Central memory CD4-positive, alpha-beta T cell (primary cell): ENCODE measurements around the gene GPR15.

ENCODE experiments used
- DNase-seq: peaks from one replicate; pipeline ENCODE4 v3.0.0; 2022
- total RNA-seq, 3 experiments: gene quantifications; one replicate each; lab custom pipeline; 2026; lab: John Stamatoyannopoulos, UW

Gene GPR15
- total RNA-seq = 26.2 to 260 (median 96.9) reads per million in 3 experiments

DNA sequence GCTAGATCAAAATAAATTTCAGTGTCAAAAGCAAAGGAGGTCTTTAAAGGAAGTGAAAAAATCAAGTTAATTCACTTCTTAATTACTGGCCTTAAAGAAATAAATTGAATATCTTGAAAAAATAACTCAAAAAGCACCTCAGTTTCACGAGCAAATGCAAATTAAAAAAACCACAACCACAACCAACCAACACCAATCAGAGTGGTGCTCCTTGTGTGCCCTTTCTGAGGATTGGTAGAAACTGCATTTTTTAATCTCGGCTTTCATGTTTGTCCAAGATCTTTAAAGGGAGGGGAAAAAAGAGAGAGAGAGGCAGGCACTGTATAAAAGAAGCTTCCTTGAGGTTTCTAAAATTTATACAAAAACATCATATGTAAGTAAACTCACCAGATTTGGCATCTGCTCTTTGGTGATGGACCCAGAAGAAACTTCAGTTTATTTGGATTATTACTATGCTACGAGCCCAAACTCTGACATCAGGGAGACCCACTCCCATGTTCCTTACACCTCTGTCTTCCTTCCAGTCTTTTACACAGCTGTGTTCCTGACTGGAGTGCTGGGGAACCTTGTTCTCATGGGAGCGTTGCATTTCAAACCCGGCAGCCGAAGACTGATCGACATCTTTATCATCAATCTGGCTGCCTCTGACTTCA lies at the start of gene GPR15:
TSS of gene GPR15 (plus strand) at position 357 of the 653 bp plus-strand sequence. CDS start at position 413, 56 bp downstream.
- peak; percentile 15 for DNase-seq

DNA sequence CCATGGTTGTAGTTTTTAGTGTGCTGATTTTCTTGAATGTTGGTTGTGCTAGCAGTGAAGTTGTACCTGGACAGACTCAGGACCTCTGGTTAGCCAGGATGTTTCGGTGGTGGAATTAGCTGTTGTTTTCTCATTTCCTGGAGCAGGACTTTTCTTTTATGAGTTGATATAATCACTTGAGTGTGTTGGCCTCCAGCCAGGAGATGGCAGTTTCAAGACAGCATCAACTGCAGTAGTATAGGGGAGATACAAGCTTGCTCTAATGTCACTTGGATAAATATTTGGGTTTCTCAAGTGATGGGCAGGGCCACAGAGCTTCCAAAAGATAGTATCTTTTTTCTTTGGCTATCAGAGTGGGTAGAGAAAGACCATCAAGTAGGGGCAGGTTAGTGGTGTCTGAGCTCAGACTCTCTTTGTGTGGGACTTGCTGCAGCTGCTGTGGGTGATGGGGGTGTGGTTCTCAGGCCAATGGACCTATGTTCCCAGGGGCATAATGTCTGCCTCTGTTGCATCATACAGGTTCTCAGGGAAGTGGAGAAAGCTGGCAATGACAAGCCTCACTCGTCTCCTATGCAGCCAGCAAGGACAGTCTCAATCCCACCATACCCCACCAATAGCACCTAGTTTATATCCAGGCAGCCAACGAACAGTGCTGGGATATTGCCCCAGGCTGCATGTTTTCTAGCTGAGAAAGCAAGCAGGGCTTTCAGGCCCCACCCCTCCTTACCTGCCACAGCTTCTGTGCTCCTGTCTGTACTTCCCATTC lies 48.9 kb upstream of the GPR15 start:
- no peak for DNase-seq

DNA sequence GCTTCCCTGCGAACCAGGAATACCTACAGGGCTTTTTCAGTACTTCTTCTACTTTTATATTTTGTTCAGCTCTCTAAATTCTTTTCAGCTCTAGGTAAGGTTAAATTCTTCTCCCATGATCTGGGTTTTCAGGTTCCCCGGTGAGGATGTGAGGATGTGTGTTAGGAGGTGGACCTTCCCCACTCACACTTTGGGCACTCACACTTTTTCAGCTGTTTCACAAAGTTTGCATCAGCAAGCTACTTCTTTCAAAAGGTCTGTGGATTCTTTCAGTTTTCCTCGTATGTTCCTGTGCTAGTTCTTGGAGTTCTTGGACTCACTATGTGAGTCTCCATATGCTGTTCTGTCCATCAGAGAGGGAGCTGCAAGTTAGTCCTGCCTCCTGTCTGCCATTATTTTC lies 48.2 kb upstream of the GPR15 start:
- no peak for DNase-seq

DNA sequence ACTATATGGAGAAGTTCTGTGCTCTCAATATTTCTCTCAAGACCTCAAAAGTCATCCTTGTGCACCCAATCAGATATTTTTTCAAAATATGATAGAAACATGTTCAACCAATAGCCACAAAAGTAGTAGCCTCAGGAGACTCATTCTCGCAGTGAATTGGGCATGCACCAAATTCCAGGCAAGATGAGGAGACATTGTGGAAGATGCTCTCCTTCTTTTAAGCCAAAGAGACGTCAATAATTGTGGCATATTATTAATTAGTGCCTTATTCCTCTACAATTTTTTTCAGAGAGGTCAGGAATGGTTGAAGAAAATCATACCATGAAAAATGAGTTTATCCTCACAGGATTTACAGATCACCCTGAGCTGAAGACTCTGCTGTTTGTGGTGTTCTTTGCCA lies 34.4 kb upstream of the GPR15 start, which contains the start of gene OR5K2:
TSS of gene OR5K2 (plus strand) at position 301 of the 400 bp plus-strand sequence. CDS start at position 301, 0 bp downstream.
- DNase-seq = no peak

DNA sequence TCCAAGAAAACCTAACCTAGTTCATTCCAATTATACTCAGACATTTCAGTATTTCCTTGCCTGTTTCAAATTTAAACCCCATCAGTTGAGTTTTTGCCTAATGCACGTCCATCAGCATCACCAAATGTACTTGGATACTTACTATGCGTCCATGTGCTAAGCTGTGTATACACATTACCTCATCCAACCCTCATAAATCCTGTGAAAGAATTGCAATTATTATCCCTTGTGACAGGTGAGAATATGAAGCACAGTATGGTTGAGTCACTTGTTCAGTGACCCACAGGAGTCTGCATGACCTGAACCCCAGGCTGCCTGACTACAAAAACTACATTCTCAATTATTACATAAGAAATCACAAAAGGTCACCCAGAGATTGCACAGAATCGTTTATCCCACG lies 31.8 kb upstream of the GPR15 start:
- no peak for DNase-seq

DNA sequence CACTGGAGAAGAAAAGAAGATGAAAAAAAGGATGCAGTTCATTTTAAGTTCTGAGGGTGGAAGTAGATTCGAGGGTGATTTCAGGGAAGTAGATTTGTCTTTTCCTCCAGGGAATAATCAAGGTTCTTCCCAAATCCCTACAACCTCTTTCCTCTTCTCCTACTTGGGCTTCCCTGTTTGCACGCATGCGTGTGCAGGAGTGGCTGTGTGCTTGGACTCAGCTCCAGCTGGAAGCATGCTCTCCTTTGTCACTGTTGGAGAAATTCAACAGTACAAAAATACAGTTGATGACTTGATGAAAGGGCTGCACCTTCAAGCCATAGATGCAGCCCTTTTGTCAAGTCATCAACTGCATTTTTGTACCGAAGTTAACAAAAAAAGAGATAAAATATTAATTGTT lies 30.5 kb upstream of the GPR15 start:
- no peak for DNase-seq

DNA sequence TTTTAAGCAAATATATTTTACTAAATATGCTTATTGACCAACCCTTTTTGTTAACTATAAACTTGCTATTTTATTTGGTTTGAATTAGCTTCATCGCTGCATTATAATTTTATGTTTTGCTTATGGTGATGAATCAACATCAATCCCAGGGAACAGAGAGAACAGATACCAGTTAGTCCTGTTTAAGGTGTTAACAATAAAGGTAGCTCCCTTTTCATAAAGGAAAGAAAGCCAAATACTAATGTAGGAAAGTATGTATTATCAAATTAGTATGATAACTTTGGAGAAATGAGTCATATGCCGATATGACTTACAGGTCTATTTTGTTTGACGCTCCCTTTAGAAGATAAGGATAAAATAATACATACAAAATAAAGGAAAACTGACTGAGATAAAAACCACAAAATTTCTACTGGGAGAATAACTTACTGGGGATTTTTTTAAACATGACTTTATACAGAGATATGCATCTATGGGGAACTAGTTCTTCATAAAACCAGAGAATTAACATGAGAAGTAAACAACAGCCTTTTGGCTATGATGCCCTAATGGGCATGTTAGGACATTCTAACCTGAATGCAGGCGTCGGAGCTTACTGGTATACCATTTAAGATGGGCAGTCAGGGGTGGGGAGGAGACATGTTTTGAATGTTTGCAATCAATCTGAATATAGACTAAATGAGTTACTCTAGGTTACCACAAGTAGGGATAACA lies 29.8 kb upstream of the GPR15 start:
- no peak for DNase-seq

DNA sequence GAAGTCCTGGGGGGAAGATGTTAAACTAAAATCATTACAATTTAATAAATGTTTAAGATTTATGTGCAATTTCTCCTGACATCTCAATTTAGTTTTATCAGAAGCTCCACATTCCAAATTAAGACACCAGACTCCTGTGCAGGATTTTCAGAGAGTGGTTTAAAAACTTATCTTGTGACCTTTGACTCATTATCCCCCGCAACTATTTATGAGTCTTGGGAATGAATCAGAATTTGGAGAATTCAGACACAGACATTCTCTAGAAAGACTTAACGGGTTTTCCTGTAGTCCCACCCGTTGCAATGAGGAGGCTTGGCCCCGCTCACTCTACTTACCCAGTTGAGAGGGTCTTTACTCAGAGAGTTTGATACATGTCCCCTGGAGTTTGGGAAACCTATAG lies 27.2 kb upstream of the GPR15 start:
- DNase-seq = no peak

DNA sequence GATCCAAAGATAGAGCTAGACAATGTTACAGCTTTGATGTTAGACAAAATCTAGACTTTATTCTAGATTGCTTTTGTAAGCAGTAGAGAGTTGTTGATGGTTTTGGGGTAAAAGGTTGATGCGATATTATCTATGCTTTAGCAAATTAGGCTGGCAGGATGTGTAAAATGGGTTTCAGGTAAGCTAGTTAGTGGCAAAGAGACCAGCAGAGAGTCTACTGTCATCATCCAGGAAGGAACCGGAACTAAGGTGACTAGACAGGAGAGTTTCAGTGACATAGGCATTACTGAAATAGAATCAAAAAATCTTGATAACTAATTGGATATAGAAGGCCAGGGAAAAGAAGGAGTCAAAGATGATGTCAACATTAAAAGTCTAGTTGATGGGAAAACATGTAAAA lies 23.2 kb upstream of the GPR15 start:
- DNase-seq = peak; percentile 23

DNA sequence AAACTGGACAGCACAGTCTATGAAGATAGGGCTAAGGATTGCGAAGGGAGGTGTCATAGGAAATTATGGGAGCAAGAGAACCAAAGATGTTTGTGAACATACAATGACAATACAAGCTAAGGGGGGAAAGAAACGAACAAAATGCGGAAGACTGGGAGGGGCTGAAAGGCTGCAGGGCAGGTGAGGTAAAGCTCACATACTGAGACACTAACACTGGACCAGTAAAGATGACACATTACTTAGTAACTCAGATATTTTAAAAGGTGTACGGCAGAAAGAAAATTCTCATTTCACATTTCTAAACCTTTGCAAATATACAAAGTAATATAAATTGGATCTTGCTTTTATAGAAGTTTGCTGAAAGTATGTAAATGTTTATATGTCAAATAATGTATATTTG lies 19.2 kb upstream of the GPR15 start:
- no peak for DNase-seq

DNA sequence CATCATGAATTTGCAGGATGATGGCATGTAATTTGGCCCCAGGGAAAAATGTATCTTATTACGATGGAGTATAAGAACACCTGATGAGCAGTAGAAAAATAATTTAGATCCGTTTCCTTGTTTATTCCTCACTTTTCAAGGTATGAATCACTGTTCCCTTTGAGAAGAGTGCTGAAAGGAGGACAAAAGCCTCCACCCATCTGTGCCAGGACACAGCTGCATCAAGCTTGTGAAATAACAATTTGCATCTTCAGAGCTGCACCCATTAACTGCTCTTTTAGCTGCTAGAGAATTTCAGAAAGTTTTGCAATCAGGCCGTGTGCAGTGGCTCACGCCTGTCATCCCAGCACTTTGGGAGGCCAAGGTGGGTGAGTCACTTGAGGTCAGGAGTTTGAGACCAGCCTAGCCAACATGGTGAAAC lies 18.7 kb upstream of the GPR15 start:
- no peak for DNase-seq

DNA sequence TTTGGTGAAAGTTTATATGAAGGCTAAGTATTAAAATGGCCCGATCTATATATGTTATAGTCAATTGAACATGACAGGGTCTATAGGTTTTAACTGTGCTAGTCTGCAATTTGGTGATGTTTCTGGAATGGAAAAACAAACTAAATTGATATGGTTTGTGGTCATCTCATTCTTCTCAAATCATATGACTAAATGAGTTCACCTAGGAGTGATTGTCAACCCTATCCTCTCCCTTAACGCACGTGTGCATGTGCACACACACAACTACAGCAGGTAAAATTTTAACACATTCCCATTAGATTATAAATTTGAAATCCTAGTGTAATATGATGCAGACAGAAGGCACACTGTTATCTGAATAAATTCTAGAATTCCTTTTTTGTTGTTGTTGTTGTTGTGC lies 18.0 kb upstream of the GPR15 start:
- no peak for DNase-seq

DNA sequence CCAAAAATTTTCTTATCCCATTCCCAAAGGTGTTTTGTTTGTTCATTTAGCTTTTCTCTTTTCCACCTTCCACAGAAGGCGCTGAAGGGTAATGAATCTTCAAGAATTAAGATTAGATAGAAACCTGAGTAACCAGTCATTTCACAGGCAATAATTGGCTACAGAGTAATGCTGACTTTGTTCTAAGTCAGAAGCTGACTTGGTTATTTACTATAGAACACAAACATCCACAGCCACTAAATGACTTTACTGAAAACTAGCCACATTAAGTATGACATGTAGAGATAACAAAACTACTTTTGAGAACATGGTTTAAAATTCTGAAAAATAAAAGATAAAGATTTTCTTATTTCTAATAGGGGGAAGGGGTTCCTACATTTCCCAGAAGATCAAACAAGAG lies 16.8 kb upstream of the GPR15 start:
- no peak for DNase-seq

DNA sequence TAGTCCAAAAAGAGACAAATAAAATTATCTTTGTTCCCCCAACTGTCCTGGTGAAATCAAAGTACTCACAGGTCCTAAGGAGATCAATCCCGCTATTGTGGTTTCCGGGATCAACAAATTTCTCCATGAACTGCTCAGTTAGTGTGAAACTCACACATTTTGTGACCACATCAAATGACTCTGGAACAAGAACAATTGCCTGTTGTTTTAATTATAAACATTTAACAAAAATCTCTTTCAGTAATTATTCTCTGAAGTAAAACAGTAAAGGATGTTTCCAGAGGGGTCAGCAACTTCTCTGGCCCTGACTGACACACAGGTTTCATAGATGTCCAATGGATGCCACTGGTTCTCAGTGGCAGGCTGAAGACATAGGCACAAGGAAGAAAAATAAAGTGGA lies 13.0 kb upstream of the GPR15 start:
- DNase-seq = no peak

DNA sequence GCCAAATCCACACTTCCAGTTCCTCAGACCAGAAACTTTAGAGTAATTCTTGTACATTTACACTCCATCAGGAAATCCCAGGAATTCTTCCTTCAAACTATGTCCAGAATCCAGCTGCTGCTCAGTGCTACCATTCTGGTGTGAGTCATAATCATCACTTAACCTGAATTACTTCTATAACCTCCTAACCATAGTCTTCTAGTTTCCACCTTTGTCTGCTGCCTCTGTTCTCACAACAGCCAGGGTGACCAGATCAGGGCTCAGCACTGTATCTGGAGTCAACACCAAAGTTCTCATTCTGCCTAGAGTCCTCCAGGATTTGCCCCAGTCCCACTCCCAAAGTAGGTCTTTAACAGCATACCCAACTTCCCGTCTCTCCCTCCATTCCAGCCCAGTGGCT lies 12.4 kb upstream of the GPR15 start:
- DNase-seq = no peak

DNA sequence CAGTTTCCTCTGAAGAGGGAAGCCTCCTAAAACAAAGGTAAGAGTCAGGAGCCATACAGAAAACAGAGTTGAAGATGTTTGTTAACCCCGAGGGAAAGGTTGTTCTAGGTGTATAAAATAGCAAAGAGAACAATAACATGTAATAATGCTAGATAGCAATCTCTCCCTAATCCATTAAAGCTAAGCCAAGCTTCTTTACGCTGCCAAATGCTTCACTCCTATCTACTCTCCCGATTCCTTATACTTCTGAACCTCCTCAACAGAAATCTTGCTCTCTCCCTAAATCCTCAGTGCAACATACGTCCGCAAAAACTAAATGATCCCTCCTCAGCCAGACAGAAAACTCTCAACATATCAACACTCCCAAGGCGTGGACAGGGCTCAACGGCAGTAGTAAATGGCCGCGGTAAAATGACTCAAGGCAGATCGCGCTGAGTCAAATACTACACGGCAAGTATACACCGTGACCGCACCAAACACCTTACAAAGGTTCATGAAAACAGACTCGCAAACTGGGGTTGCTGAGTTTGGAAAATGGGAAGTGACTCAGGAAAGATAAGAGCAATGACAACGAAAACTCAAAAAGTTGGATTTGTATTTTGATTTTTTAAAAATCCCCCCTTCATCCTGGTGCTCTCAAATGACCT lies 9.8 kb upstream of the GPR15 start:
- DNase-seq = peak; percentile 38

DNA sequence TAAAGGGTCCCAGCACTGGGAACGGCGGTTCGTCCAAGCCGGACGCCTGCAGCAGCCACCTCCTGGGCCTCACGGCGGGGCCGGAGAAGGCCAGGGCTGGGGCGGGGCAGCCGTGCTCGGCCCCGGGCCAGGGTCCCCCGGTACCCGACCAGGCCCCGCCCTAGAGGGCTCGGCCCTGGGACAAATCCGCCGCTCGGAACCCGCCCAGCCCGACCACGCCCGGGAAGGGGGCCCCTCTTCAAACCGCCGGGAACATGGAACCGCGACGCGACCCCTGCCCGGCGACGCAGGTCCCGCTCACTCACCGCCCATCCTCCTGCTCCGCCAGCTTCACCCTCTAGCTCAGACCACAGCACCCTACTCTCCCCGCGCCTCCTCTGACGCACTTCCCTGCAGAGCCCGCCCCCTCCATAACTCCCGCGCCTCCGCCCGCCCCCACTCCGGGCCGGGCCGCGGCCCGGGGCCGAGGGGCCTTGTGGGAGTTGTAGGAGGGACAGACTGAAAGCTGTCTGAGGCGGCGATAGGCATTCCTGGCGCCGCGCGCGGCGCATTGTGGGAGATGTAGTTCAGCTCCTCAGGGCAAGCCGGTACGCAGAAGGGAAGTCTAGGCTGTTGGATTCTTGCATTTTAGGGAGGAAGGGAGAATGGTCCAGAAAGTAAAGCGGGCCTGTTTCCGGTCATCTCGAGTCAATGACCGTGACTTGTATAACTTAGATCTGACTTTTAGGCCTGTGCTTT lies 9.1 kb upstream of the GPR15 start, which contains the start of gene CLDND1:
TSS of gene CLDND1 (minus strand) at position 359 of the 738 bp plus-strand sequence. CDS start 1,478 bp downstream, outside the sequence.
- peak; percentile 94 for DNase-seq

DNA sequence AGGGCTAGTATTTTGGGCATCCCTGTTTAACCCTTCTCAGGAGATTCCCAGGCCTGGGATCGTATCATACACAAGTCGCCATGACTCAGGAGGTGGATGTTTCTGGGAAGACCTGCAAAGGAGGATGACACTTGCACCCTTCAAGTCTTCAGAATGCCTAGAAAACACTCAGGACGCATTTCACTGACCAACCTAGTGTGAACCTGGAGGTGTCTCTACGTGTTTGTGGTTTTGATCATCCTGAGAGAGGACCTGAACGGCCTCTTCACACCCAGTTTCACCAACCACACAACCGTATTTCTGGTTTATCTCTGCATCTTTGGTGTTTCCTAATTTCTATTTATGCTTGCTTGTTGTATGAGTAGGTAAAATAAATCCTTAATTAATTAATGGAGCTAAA lies 6.3 kb upstream of the GPR15 start:
- DNase-seq = no peak

DNA sequence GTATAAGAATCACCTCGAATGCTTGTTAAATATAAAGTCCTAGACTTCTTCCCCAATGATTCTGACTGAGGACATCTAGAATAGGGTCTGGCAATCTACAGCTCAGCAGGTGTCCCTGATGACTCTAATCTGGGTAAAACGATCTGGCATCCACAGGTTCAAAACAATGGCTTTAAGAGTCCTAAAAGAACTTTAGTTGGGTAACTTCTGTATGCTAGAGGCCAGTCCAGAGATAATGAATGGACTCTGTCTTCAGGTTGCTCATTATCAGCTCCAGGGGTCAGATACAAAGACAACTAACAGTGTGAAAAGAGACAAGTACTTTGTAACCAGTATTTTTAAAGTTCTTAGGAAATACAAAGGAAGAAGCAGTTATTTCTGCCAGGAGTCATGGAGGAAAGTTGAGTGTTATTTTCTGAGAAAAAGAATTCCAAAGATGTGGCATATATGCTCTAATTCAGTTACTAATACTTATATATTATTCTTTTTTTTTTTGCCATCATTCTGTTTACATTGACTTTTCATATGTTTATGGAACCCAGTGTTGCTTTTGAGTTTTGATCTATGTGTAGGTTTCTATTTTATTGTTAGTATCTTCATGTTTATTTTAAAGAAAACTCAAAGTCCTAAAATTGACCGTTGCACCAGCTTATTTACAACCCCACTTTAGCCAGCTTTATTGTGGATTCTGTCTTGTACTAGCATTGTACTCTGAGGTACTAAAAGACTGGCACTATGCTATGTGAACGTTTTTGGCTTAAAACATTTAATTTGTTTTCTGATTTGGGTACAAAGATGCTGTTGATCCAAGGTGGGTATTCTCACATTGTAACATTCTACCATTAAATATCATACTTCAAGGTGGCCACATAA lies 3.1 kb upstream of the GPR15 start:
- DNase-seq = no peak

DNA sequence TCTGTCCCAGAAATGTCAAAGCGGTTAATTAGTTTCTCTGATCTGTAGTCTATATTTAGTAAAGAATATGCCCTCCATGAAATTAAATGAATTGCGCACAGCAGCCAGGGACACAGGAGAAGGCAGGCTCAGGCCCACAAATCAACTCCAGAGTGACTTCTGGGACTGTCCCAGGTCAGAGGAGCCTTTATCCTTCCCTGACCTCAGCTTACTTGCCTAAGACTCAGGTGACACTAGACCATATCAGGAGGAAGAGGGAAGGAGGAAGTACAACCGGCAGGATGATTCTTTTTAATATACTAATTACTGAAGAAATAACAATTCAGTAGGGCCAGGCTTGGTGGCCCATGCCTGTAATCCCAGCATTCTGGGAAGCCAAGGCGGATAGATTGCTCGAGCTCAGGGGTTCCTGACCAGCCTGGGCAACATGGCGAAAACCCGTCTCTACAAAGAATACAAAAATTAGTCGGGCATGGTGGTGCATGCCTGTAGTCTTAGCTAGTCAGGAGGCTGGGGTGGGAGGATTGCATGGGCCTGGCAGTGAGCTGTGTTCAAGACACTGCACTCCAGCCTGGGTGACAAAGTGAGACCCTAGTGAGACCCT lies 1.8 kb upstream of the GPR15 start:
- no peak for DNase-seq

DNA sequence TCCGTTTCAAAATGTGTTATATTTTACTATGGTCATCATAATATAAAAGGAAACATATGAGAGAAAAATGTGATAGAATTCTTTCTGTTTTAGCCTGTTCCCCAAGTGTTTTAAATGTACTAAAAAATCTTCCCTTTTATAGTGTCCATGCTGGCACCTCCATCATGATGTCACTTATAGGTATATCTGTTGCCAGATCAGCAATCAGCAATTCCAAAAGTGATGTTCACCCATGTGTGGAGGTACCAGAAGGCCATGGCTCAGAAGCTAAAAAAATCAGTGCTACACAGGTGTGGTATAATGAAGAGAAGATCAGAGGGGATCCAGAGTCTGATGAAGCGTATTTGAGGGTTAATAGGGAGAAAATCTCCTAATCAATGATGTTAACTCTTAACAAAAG lies 1.1 kb upstream of the GPR15 start:
- DNase-seq = no peak
